ENCODE data around the gene PKD2L2. TPM values are rescaled to one million over a fixed set of nuclear protein-coding genes. Genes with fewer than 3 reads are reported as not detected.

PKD2L2 gene
- total and polyA plus RNA-seq, 9 of the 15 experiments (the other 6 are each of a cell fraction or from before 2014, with no cell fraction given) = 0.08 to 0.25 (median 0.11) TPM; not detected in 5

DNA sequence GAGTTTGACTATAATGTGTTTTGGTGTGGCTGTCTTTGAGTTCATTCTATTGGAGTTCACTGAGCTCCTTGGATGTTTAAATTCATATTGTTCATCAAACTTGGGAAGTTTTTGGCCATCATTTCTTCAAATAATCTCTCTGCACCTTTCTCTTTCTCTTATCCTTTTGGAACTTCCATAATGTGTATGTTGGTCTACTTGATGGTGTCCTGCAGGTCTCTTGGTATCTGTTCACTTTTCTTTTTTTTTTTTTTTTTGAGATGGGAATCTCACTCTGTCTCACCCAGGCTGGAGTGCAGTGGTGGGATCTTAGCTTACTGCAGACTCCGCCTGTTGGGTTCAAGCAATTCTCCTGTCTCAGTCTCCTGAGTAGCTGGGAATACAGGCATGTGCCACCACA, 27.7 kb downstream of the PKD2L2 start:
- in situ Hi-C loops (cut with MboI) (no loop called here), intact Hi-C loops (cut with micrococcal nuclease) (no loop called here)
- H3K79me2 ChIP-seq (ENCODE audit: control insufficient read depth, insufficient read depth, low read length) = no peaks in the 10 kb centered on the region
- H3K36me3 ChIP-seq (ENCODE audit: control insufficient read depth, insufficient read depth, low read length) = no peaks in the 10 kb centered on the region
- FAIRE-seq (no peak), DNase-seq (ENCODE audit: extremely low read depth in 1 of 4, low spot score in 3 of 4) (no peak), ATAC-seq (no peak)
- no peak overlapping the region for H3K4me2 ChIP-seq (ENCODE audit: insufficient read depth, low read length)
- 10% methylated on average over 1 of the region's 1 CpG for WGBS (ENCODE audit: insufficient coverage, low coverage, missing lambda C conversion rate)
- H2AFZ ChIP-seq (ENCODE audit: low read depth, low read length) = no peak overlapping the region
- no peaks in the 10 kb centered on the region for H3K9me3 ChIP-seq (replicated peaks; ENCODE audit: control insufficient read depth, insufficient read depth, low read depth, low read length)
- ChIA-PET POLR2A (interaction anchor here (1.1 kb wide), 1 partner anchor 16 kb away, joined by 4 read pairs; no protein-coding TSS in a partner anchor), CTCF (ENCODE audit: low intra/inter-chr PET ratio) (no interaction called here)
- no TSS peak for BruUV-seq (replicated peaks)
- no peaks in the 10 kb centered on the region for H3K9me1 ChIP-seq (ENCODE audit: control insufficient read depth, insufficient read depth, low read length)
- no peaks in the 10 kb centered on the region for H3K27me3 ChIP-seq (ENCODE audit: control insufficient read depth in 2 of 2, insufficient read depth in 2 of 2, low read length in 2 of 2)
- no peak overlapping the region for H3K9ac ChIP-seq (ENCODE audit: insufficient read depth in 1 of 2, low read depth in 2 of 2, low read length in 2 of 2)
- TF ChIP-seq, protein P1, sequence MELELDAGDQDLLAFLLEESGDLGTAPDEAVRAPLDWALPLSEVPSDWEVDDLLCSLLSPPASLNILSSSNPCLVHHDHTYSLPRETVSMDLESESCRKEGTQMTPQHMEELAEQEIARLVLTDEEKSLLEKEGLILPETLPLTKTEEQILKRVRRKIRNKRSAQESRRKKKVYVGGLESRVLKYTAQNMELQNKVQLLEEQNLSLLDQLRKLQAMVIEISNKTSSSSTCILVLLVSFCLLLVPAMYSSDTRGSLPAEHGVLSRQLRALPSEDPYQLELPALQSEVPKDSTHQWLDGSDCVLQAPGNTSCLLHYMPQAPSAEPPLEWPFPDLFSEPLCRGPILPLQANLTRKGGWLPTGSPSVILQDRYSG (tag; conservative IDR thresholded peaks at IDR 0.05; ENCODE audit: low read depth) = no peak
- TF ChIP-seq SMAD3 (CRISPR knock-in tag; conservative IDR thresholded peaks at IDR 0.05) = no peak
- TF ChIP-seq ZNF212 (CRISPR knock-in tag; IDR thresholded peaks at IDR 0.05) = no peak
- TF ChIP-seq, protein P2, sequence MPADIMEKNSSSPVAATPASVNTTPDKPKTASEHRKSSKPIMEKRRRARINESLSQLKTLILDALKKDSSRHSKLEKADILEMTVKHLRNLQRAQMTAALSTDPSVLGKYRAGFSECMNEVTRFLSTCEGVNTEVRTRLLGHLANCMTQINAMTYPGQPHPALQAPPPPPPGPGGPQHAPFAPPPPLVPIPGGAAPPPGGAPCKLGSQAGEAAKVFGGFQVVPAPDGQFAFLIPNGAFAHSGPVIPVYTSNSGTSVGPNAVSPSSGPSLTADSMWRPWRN (IDR thresholded peaks at IDR 0.05; ENCODE audit: low read depth) = no peak
- no peak for TF ChIP-seq ZNF354B (CRISPR knock-in tag; IDR thresholded peaks at IDR 0.05)
- no peak for TF ChIP-seq BRF1 (IDR thresholded peaks at IDR 0.05; ENCODE audit: borderline replicate concordance, extremely low read depth, insufficient read length)
- TF ChIP-seq ZNF717 (CRISPR knock-in tag; IDR thresholded peaks at IDR 0.05) = no peak
- no peak for TF ChIP-seq NCOA1 (IDR thresholded peaks at IDR 0.05; ENCODE audit: low read depth)
- no peak for TF ChIP-seq NFXL1 (CRISPR knock-in tag; IDR thresholded peaks at IDR 0.05)
- no peak for TF ChIP-seq POLR2AphosphoS2 (IDR thresholded peaks at IDR 0.05; ENCODE audit: low read length)
- TF ChIP-seq, protein P3, sequence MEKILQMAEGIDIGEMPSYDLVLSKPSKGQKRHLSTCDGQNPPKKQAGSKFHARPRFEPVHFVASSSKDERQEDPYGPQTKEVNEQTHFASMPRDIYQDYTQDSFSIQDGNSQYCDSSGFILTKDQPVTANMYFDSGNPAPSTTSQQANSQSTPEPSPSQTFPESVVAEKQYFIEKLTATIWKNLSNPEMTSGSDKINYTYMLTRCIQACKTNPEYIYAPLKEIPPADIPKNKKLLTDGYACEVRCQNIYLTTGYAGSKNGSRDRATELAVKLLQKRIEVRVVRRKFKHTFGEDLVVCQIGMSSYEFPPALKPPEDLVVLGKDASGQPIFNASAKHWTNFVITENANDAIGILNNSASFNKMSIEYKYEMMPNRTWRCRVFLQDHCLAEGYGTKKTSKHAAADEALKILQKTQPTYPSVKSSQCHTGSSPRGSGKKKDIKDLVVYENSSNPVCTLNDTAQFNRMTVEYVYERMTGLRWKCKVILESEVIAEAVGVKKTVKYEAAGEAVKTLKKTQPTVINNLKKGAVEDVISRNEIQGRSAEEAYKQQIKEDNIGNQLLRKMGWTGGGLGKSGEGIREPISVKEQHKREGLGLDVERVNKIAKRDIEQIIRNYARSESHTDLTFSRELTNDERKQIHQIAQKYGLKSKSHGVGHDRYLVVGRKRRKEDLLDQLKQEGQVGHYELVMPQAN (IDR thresholded peaks at IDR 0.05; ENCODE audit: borderline replicate concordance) = no peak
- TF ChIP-seq TAL1 (IDR thresholded peaks at IDR 0.05) = no peak
- TF ChIP-seq, protein P4, sequence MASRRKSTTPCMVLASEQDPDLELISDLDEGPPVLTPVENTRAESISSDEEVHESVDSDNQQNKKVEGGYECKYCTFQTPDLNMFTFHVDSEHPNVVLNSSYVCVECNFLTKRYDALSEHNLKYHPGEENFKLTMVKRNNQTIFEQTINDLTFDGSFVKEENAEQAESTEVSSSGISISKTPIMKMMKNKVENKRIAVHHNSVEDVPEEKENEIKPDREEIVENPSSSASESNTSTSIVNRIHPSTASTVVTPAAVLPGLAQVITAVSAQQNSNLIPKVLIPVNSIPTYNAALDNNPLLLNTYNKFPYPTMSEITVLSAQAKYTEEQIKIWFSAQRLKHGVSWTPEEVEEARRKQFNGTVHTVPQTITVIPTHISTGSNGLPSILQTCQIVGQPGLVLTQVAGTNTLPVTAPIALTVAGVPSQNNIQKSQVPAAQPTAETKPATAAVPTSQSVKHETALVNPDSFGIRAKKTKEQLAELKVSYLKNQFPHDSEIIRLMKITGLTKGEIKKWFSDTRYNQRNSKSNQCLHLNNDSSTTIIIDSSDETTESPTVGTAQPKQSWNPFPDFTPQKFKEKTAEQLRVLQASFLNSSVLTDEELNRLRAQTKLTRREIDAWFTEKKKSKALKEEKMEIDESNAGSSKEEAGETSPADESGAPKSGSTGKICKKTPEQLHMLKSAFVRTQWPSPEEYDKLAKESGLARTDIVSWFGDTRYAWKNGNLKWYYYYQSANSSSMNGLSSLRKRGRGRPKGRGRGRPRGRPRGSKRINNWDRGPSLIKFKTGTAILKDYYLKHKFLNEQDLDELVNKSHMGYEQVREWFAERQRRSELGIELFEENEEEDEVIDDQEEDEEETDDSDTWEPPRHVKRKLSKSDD (conservative IDR thresholded peaks at IDR 0.05; ENCODE audit: low read length) = no peak
- TF ChIP-seq IFI16 (CRISPR knock-in tag; IDR thresholded peaks at IDR 0.05) = no peak
- TF ChIP-seq DIDO1 (tag; IDR thresholded peaks at IDR 0.05; ENCODE audit: low read depth) = no peak
- no peaks in the 10 kb centered on the region for H3K4me1 ChIP-seq (replicated peaks in 1 of 2; ENCODE audit: control insufficient read depth in 2 of 2, insufficient read depth in 2 of 2, low read length in 2 of 2)
- no peak overlapping the region for H3K27ac ChIP-seq (ENCODE audit: extremely low read depth, low read depth, low read length)
- H4K20me1 ChIP-seq (replicated peaks; ENCODE audit: control insufficient read depth, insufficient read depth, low read length) = no peaks in the 10 kb centered on the region
- H3K4me3 ChIP-seq = no peak overlapping the region
